GM12878 (cell line): ENCODE data around the gene PEX1. TPM values are rescaled to one million over a fixed set of nuclear protein-coding genes. Genes with fewer than 3 reads are reported as not detected.
"Not testable (repeated sequence)": the region's sequence is repeated elsewhere in the genome, so short reads cannot be mapped to it uniquely, and the experiment has no call there.

ENCODE experiments used
- ATAC-seq: fragments of 200-7000 bp; cut with Tn5 transposase; 3 replicates; pipeline ENCODE4 v1.9.1; 2020; ENCODE audit warnings: mild to moderate bottlenecking, moderate library complexity
- BruUV-seq: library from RNA; stranded (reverse); fragments of 400-500 nt; replicated peaks from 2 replicates; lab custom pipeline; 2021; lab: Mats Ljungman, UMichigan
- CTCF ChIA-PET: fragments of 300-600 bp; sonication (Branson Sonifier 250); formaldehyde crosslinking; extraction: SDS; loops from one replicate; lab custom pipeline; 2021; ENCODE audit warnings: inconsistent platforms; lab: Yijun Ruan, JAX
- POLR2A ChIA-PET: fragments of 350-600 bp; formaldehyde crosslinking; extraction: SDS; loops from one replicate; lab custom pipeline; 2021; ENCODE audit warnings: inconsistent platforms; lab: Charles Lee
- RAD21 ChIA-PET: fragments of 300-600 bp; sonication (Branson Sonifier 250); formaldehyde crosslinking; loops from one replicate; lab custom pipeline; 2023; ENCODE audit warnings: antibody characterized with exemption; ENCODE audit not compliant: unreplicated experiment; lab: Charles Lee
- SMC1A ChIA-PET: fragments of 300-600 bp; sonication (Branson Sonifier 250); formaldehyde crosslinking; loops from one replicate; lab custom pipeline; 2023; ENCODE audit not compliant: unreplicated experiment, uncharacterized antibody; lab: Charles Lee
- DNase-seq: peaks from one replicate; pipeline ENCODE4 v3.0.0-alpha.2; 2011; ENCODE audit warnings: low read depth, low spot score
- FAIRE-seq: peaks from 3 replicates; lab custom pipeline; 2011; peaks lifted over from hg19 to GRCh38; lab: Jason Lieb, UNC
- H2AFZ ChIP-seq: 2 replicates; pipeline ENCODE4 v1.6.0; 2011; ENCODE audit warnings: low read depth, low read length, control low read depth; ENCODE audit not compliant: control insufficient read depth
- H3K27ac ChIP-seq: 2 replicates; pipeline ENCODE4 v1.5.1; 2011; ENCODE audit warnings: control low read depth; ENCODE audit not compliant: control insufficient read depth, insufficient read depth
- H3K27me3 ChIP-seq, 2 experiments: replicated peaks in 1 of 2; 2 replicates each; pipeline versions ENCODE4 v1.6.0 to v1.6.1; 2011; ENCODE audit warnings: low read length in 1 of 2; ENCODE audit not compliant: control insufficient read depth in 2 of 2, insufficient read depth in 2 of 2
- H3K36me3 ChIP-seq, 2 experiments: 2 replicates each; pipeline ENCODE4 v1.5.1; 2011; ENCODE audit warnings: low read length in 1 of 2; ENCODE audit not compliant: control insufficient read depth in 2 of 2, insufficient read depth in 2 of 2
- H3K4me1 ChIP-seq: 2 replicates; pipeline ENCODE4 v1.6.1; 2011; ENCODE audit warnings: mild to moderate bottlenecking, low read length, moderate library complexity, mixed read lengths; ENCODE audit not compliant: control insufficient read depth, insufficient read depth
- H3K4me2 ChIP-seq: 2 replicates; pipeline ENCODE4 v1.6.0; 2011; ENCODE audit warnings: control low read depth; ENCODE audit not compliant: control insufficient read depth, insufficient read depth
- H3K4me3 ChIP-seq: fragments of 200-600 bp; sonication (generic); 2 replicates; pipeline ENCODE4 v1.5.1; 2016
- H3K79me2 ChIP-seq: 2 replicates; pipeline ENCODE4 v1.6.0; 2011; ENCODE audit warnings: low read length; ENCODE audit not compliant: control insufficient read depth, insufficient read depth
- H3K9ac ChIP-seq: 2 replicates; pipeline ENCODE4 v1.8.0; 2011; ENCODE audit warnings: low read length, control low read depth, mixed read lengths; ENCODE audit not compliant: control insufficient read depth, insufficient read depth
- H3K9me3 ChIP-seq: replicated peaks from 3 replicates; pipeline ENCODE4 v1.5.1; 2011; ENCODE audit warnings: mild to moderate bottlenecking, low read length; ENCODE audit not compliant: control insufficient read depth, insufficient read depth
- H4K20me1 ChIP-seq: 2 replicates; pipeline ENCODE4 v1.6.0; 2011; ENCODE audit not compliant: control insufficient read depth, insufficient read depth
- CBX5 ChIP-seq: sonication (generic); IDR thresholded peaks from 2 replicates; pipeline ENCODE4 v1.6.1; 2016; ENCODE audit warnings: low read depth, moderate library complexity, mild to moderate bottlenecking, inconsistent platforms
- MAX ChIP-seq: IDR thresholded peaks from 2 replicates; pipeline ENCODE4 v1.6.1; 2012; ENCODE audit warnings: low read depth, low read length, improper control_type of control experiment
- NR2F1 ChIP-seq: fragments of 450-650 bp; conservative IDR thresholded peaks from 2 replicates; pipeline ENCODE4 v1.6.1; 2017; ENCODE audit warnings: mild to moderate bottlenecking
- USF1 ChIP-seq: IDR thresholded peaks from 2 replicates; pipeline ENCODE4 v1.6.1; 2011; ENCODE audit warnings: borderline replicate concordance, low read depth, mild to moderate bottlenecking, moderate library complexity, mixed read lengths, low read length; ENCODE audit not compliant: insufficient read depth; ENCODE audit errors: extremely low read length
- ZBED1 ChIP-seq: IDR thresholded peaks from 2 replicates; pipeline ENCODE4 v1.6.1; 2016; ENCODE audit warnings: borderline replicate concordance
- WGBS: methylation state at CpG from one replicate; pipeline ENCODE4 v1.1.6; 2016; ENCODE audit warnings: low lambda C conversion rate; ENCODE audit not compliant: insufficient replicate concordance, insufficient coverage; ENCODE audit errors: missing lambda C conversion rate; 5-methylcytosine and 5-hydroxymethylcytosine counted together
- in situ Hi-C: fragments of 300-500 bp; cut with MboI; formaldehyde crosslinking; loops from 9 replicates; pipeline ENCODE4 v1.14.3; 2018; ENCODE audit warnings: mixed read lengths
- intact Hi-C: fragments of 100-400 bp; cut with micrococcal nuclease; formaldehyde crosslinking; loops from one replicate; pipeline ENCODE4 v1.14.2; 2022; ENCODE audit not compliant: unreplicated experiment
- polyA plus RNA-seq, 11 experiments: library from polyadenylated mRNA; depleted of rRNA in 4 of 11; unstranded in 6 of 11; stranded (reverse) in 5 of 11; fragments of >200 nt; fragmentation: Nextera tagmentation in 4 of 11; fragmentation: Illumina TruSeq in 1 of 11; extraction: Ambion mirVana in 4 of 11; extraction: Trizol in 1 of 11; gene quantifications; 1 replicate in 1 of 11; 2 replicates in 10 of 11; pipeline versions ENCODE4 v1.2.1 to v1.2.3, GENCODE V29; 2011 to 2016; ENCODE audit warnings: inconsistent platforms in 2 of 11, missing spikeins in 2 of 11, low read depth in 1 of 11
- total RNA-seq, 4 experiments: library from RNA; depleted of rRNA in 3 of 4; stranded (reverse); fragments of >200 nt in 3 of 4; fragmentation: Illumina TruSeq in 1 of 4; extraction: Trizol in 1 of 4; gene quantifications; 2 replicates each; pipeline versions ENCODE4 v1.2.1 to v1.2.3, GENCODE V29; 2013 to 2021
- TF ChIP-seq, protein P1 (sequence below): IDR thresholded peaks from 2 replicates; pipeline ENCODE4 v1.6.1; 2012; ENCODE audit warnings: mild to moderate bottlenecking, low read depth, low read length
- TF ChIP-seq, protein P2 (sequence below): fragments of 450-650 bp; IDR thresholded peaks from 2 replicates; pipeline ENCODE4 v1.6.1; 2017; ENCODE audit warnings: mild to moderate bottlenecking, moderate library complexity

The PEX1 gene
- total and polyA plus RNA-seq, 10 of the 15 experiments (the other 5 are each of a cell fraction or from before 2014, with no cell fraction given), result 6.7 to 22.9 (median 15.4) TPM

- FAIRE-seq, CTCF ChIA-PET, SMC1A ChIA-PET, POLR2A ChIA-PET, H3K79me2 ChIP-seq, BruUV-seq, H3K27ac ChIP-seq, H3K4me1 ChIP-seq, RAD21 ChIA-PET, DNase-seq, ATAC-seq, H4K20me1 ChIP-seq, H3K4me3 ChIP-seq, H3K27me3 ChIP-seq, H3K9me3 ChIP-seq, H3K36me3 ChIP-seq, H3K9ac ChIP-seq, H2AFZ ChIP-seq, H3K4me2 ChIP-seq: not testable (repeated sequence)
- intact Hi-C loops, result loop anchor here (10.0 kb wide), 2 partner anchors 498 to 568 kb away; partner anchors contain the start of gene AKAP9
- WGBS, result 30% methylated on average over 2 of the region's 2 CpGs
- in situ Hi-C loops, result loop anchor here (25.0 kb wide), 1 partner anchor 1355 kb away; no protein-coding TSS in a partner anchor
Observed at GRCh38 chr7:92442720-92443119, 85.6 kb downstream of the PEX1 start.

- ATAC-seq, result no peak
- Histone ChIP-seq H3K9me3 (no peaks in the 10 kb centered on the region), H3K27ac (no peak overlapping the region), H3K79me2 (no peaks in the 10 kb centered on the region), H3K36me3 (no peaks in the 10 kb centered on the region), H3K27me3 (no peaks in the 10 kb centered on the region; a peak in 1 of 4 replicates), H3K4me1 (no peaks in the 10 kb centered on the region), H2AFZ (no peak overlapping the region), H3K4me3 (no peak overlapping the region), H3K9ac (no peak overlapping the region), H4K20me1 (no peaks in the 10 kb centered on the region), H3K4me2 (no peak overlapping the region)
- FAIRE-seq, result no peak
- ChIA-PET POLR2A (no interaction called here), SMC1A (no interaction called here), CTCF (interaction anchor here (0.7 to 2.1 kb wide), 3 partner anchors 10 to 14 kb away, joined by 3 to 5 read pairs (median 4); partner anchors contain the start of gene GATAD1), RAD21 (no interaction called here)
- in situ Hi-C loops, result loop anchor here (25.0 kb wide), 1 partner anchor 1351 kb away; no protein-coding TSS in a partner anchor
- 63% methylated on average over 6 of the region's 6 CpGs for WGBS
- no TSS peak for BruUV-seq
- no peak for DNase-seq
- intact Hi-C loops, result no loop called here
- TF ChIP-seq, protein P1, sequence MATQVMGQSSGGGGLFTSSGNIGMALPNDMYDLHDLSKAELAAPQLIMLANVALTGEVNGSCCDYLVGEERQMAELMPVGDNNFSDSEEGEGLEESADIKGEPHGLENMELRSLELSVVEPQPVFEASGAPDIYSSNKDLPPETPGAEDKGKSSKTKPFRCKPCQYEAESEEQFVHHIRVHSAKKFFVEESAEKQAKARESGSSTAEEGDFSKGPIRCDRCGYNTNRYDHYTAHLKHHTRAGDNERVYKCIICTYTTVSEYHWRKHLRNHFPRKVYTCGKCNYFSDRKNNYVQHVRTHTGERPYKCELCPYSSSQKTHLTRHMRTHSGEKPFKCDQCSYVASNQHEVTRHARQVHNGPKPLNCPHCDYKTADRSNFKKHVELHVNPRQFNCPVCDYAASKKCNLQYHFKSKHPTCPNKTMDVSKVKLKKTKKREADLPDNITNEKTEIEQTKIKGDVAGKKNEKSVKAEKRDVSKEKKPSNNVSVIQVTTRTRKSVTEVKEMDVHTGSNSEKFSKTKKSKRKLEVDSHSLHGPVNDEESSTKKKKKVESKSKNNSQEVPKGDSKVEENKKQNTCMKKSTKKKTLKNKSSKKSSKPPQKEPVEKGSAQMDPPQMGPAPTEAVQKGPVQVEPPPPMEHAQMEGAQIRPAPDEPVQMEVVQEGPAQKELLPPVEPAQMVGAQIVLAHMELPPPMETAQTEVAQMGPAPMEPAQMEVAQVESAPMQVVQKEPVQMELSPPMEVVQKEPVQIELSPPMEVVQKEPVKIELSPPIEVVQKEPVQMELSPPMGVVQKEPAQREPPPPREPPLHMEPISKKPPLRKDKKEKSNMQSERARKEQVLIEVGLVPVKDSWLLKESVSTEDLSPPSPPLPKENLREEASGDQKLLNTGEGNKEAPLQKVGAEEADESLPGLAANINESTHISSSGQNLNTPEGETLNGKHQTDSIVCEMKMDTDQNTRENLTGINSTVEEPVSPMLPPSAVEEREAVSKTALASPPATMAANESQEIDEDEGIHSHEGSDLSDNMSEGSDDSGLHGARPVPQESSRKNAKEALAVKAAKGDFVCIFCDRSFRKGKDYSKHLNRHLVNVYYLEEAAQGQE, result no peak
- TF ChIP-seq, protein P2, sequence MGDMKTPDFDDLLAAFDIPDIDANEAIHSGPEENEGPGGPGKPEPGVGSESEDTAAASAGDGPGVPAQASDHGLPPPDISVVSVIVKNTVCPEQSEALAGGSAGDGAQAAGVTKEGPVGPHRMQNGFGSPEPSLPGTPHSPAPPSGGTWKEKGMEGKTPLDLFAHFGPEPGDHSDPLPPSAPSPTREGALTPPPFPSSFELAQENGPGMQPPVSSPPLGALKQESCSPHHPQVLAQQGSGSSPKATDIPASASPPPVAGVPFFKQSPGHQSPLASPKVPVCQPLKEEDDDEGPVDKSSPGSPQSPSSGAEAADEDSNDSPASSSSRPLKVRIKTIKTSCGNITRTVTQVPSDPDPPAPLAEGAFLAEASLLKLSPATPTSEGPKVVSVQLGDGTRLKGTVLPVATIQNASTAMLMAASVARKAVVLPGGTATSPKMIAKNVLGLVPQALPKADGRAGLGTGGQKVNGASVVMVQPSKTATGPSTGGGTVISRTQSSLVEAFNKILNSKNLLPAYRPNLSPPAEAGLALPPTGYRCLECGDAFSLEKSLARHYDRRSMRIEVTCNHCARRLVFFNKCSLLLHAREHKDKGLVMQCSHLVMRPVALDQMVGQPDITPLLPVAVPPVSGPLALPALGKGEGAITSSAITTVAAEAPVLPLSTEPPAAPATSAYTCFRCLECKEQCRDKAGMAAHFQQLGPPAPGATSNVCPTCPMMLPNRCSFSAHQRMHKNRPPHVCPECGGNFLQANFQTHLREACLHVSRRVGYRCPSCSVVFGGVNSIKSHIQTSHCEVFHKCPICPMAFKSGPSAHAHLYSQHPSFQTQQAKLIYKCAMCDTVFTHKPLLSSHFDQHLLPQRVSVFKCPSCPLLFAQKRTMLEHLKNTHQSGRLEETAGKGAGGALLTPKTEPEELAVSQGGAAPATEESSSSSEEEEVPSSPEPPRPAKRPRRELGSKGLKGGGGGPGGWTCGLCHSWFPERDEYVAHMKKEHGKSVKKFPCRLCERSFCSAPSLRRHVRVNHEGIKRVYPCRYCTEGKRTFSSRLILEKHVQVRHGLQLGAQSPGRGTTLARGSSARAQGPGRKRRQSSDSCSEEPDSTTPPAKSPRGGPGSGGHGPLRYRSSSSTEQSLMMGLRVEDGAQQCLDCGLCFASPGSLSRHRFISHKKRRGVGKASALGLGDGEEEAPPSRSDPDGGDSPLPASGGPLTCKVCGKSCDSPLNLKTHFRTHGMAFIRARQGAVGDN, result no peak
- no peak for TF ChIP-seq NR2F1
- TF ChIP-seq MAX, result no peak
- no peak for TF ChIP-seq USF1
- TF ChIP-seq ZBED1, result no peak
- no peak for TF ChIP-seq CBX5
Observed at GRCh38 chr7:92437956-92438491, 90.3 kb downstream of the PEX1 start.
